GM23338 (cell line): ENCODE data around the gene MAP2K5.

Experiments used
- EZH2 ChIP-seq: fragments of 200-600 bp; sonication (generic); IDR thresholded peaks from one replicate; pipeline ENCODE4 v1.8.0; 2017; ENCODE audit warnings: antibody characterized with exemption, mild to moderate bottlenecking, low read depth; ENCODE audit not compliant: unreplicated experiment
- EZH2phosphoT487 ChIP-seq: fragments of 200-600 bp; sonication (generic); IDR thresholded peaks from one replicate; pipeline ENCODE4 v1.8.1; 2018; ENCODE audit warnings: antibody characterized with exemption; ENCODE audit not compliant: unreplicated experiment
- JUNB ChIP-seq: IDR thresholded peaks from one replicate; pipeline ENCODE4 v1.6.1; 2016; ENCODE audit warnings: antibody characterized with exemption; ENCODE audit not compliant: unreplicated experiment
- NANOG ChIP-seq: IDR thresholded peaks from 2 replicates; pipeline ENCODE4 v1.6.1; 2016; ENCODE audit warnings: antibody characterized with exemption, borderline replicate concordance
- POLR2AphosphoS5 ChIP-seq: IDR thresholded peaks from 2 replicates; pipeline ENCODE4 v1.6.1; 2016; ENCODE audit warnings: antibody characterized with exemption, low read depth
- ZNF114 ChIP-seq: fragments of 250-450 bp; sonication (Bioruptor Pico); IDR thresholded peaks from 2 replicates; pipeline ENCODE4 v1.5.0; 2020; ENCODE audit warnings: mild to moderate bottlenecking, moderate library complexity
- TF ChIP-seq, protein P1 (sequence below), 2 experiments: fragments of 200-600 bp in 1 of 2; sonication (generic) in 1 of 2; conservative IDR thresholded peaks; 2 replicates each; pipeline versions ENCODE4 v1.5.1 to v1.6.1; 2016 to 2017; ENCODE audit warnings: antibody characterized with exemption in 2 of 2, low read depth in 2 of 2, mild to moderate bottlenecking in 2 of 2, moderate library complexity in 1 of 2
- TF ChIP-seq, protein P2 (sequence below): IDR thresholded peaks from one replicate; pipeline ENCODE4 v1.6.1; 2018; ENCODE audit warnings: antibody characterized with exemption; ENCODE audit not compliant: unreplicated experiment

DNA sequence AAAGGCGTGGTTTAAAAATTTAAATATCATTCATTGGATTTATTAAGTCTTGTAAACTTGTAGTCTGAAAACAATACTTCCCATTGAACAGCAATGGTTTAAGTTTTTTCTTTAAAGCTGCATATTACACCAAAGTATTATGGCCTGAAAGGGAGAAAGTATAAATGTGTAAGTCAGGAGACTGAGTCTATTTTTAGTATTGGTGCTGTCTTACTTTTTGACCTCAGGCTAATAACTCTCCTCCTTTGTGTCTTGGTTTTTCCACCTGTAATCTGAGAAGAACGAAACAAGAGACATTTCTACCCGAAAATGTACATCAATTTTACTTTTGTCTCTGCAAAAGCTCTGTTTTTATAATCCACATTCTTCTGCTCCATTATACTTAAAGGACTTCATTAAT, 14.0 kb upstream of the MAP2K5 start:
- no peak for TF ChIP-seq POLR2AphosphoS5
- TF ChIP-seq, protein P1, sequence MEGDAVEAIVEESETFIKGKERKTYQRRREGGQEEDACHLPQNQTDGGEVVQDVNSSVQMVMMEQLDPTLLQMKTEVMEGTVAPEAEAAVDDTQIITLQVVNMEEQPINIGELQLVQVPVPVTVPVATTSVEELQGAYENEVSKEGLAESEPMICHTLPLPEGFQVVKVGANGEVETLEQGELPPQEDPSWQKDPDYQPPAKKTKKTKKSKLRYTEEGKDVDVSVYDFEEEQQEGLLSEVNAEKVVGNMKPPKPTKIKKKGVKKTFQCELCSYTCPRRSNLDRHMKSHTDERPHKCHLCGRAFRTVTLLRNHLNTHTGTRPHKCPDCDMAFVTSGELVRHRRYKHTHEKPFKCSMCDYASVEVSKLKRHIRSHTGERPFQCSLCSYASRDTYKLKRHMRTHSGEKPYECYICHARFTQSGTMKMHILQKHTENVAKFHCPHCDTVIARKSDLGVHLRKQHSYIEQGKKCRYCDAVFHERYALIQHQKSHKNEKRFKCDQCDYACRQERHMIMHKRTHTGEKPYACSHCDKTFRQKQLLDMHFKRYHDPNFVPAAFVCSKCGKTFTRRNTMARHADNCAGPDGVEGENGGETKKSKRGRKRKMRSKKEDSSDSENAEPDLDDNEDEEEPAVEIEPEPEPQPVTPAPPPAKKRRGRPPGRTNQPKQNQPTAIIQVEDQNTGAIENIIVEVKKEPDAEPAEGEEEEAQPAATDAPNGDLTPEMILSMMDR (conservative IDR thresholded peaks at IDR 0.05; ENCODE audit: low read depth in 2 of 2), result no peak
- TF ChIP-seq ZNF114 (CRISPR knock-in tag), result no peak
- TF ChIP-seq EZH2, result no peak
- TF ChIP-seq EZH2phosphoT487, result no peak
- no peak for TF ChIP-seq JUNB
- TF ChIP-seq NANOG, result no peak
- TF ChIP-seq, protein P2, sequence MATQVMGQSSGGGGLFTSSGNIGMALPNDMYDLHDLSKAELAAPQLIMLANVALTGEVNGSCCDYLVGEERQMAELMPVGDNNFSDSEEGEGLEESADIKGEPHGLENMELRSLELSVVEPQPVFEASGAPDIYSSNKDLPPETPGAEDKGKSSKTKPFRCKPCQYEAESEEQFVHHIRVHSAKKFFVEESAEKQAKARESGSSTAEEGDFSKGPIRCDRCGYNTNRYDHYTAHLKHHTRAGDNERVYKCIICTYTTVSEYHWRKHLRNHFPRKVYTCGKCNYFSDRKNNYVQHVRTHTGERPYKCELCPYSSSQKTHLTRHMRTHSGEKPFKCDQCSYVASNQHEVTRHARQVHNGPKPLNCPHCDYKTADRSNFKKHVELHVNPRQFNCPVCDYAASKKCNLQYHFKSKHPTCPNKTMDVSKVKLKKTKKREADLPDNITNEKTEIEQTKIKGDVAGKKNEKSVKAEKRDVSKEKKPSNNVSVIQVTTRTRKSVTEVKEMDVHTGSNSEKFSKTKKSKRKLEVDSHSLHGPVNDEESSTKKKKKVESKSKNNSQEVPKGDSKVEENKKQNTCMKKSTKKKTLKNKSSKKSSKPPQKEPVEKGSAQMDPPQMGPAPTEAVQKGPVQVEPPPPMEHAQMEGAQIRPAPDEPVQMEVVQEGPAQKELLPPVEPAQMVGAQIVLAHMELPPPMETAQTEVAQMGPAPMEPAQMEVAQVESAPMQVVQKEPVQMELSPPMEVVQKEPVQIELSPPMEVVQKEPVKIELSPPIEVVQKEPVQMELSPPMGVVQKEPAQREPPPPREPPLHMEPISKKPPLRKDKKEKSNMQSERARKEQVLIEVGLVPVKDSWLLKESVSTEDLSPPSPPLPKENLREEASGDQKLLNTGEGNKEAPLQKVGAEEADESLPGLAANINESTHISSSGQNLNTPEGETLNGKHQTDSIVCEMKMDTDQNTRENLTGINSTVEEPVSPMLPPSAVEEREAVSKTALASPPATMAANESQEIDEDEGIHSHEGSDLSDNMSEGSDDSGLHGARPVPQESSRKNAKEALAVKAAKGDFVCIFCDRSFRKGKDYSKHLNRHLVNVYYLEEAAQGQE, result no peak
